Measurements from ENCODE around the gene DAB2IP. TPM values are rescaled to one million over a fixed set of nuclear protein-coding genes. Genes with fewer than 3 reads are reported as not detected.
A peak's percentile ranks its signal among the peaks of the same experiment; 100 is the strongest.

DAB2IP gene
- total RNA-seq, 1 donor from 2014 or later: 81.6 TPM

GRCh38 chr9:121714873-121715272, 63.4 kb downstream of the DAB2IP start:
- ATAC-seq (no peak), DNase-seq (no peak)
- Histone ChIP-seq H3K9me3 (no peaks in the 10 kb centered on the region), H3K27ac (no peak overlapping the region), H3K36me3 (no peaks in the 10 kb centered on the region), H3K4me3 (no peak overlapping the region), H3K4me1 (peaks cover 25% of the 10 kb centered on the region), H3K27me3 (no peaks in the 10 kb centered on the region)
- TF ChIP-seq CTCF (IDR thresholded peaks at IDR 0.05): no peak
- intact Hi-C loops (cut with DNase I): no loop called here

GRCh38 chr9:121717141-121717991, 65.9 kb downstream of the DAB2IP start:
- no peak overlapping the region for H3K4me3 ChIP-seq
- H3K27ac ChIP-seq: no peak overlapping the region
- intact Hi-C loops (cut with DNase I): no loop called here
- DNase-seq (no peak), ATAC-seq (no peak)
- TF ChIP-seq CTCF (IDR thresholded peaks at IDR 0.05): no peak
- H3K4me1 ChIP-seq: peaks cover 36% of the 10 kb centered on the region
- H3K9me3 ChIP-seq: no peaks in the 10 kb centered on the region
- H3K36me3 ChIP-seq: no peaks in the 10 kb centered on the region
- no peaks in the 10 kb centered on the region for H3K27me3 ChIP-seq

GRCh38 chr9:121718084-121718483, 66.7 kb downstream of the DAB2IP start:
- no peaks in the 10 kb centered on the region for H3K27me3 ChIP-seq
- DNase-seq: no peak
- H3K4me3 ChIP-seq: no peak overlapping the region
- H3K9me3 ChIP-seq: no peaks in the 10 kb centered on the region
- no peaks in the 10 kb centered on the region for H3K36me3 ChIP-seq
- no peak for ATAC-seq
- no peak for TF ChIP-seq CTCF (IDR thresholded peaks at IDR 0.05)
- H3K4me1 ChIP-seq: peaks cover 41% of the 10 kb centered on the region
- no peak overlapping the region for H3K27ac ChIP-seq
- intact Hi-C loops (cut with DNase I): no loop called here

- ATAC-seq (no peak), DNase-seq (no peak)
- Histone ChIP-seq H3K27ac (no peak overlapping the region), H3K36me3 (no peaks in the 10 kb centered on the region), H3K4me1 (peaks cover 45% of the 10 kb centered on the region), H3K27me3 (no peaks in the 10 kb centered on the region), H3K4me3 (no peak overlapping the region), H3K9me3 (no peaks in the 10 kb centered on the region)
- intact Hi-C loops (cut with DNase I): no loop called here
- no peak for TF ChIP-seq CTCF (IDR thresholded peaks at IDR 0.05)
Observed at GRCh38 chr9:121718501-121718900, 67.1 kb downstream of the DAB2IP start.

- Histone ChIP-seq H3K4me1 (peaks cover 55% of the 10 kb centered on the region), H3K27me3 (no peaks in the 10 kb centered on the region), H3K36me3 (no peaks in the 10 kb centered on the region), H3K4me3 (no peak overlapping the region), H3K27ac (peak overlapping the region; percentile 72), H3K9me3 (no peaks in the 10 kb centered on the region)
- ATAC-seq: no peak
- intact Hi-C loops (cut with DNase I): no loop called here
- no peak for DNase-seq
- TF ChIP-seq CTCF (IDR thresholded peaks at IDR 0.05): no peak
Observed at GRCh38 chr9:121720311-121721057, 69.0 kb downstream of the DAB2IP start.
